GM21825 (cell line): Measurements from ENCODE around the gene LENG8.
A peak's percentile ranks its signal among the peaks of the same experiment; 100 is the strongest.

Experiments
- ATAC-seq: cut with Tn5 transposase; IDR thresholded peaks from one replicate; pipeline ENCODE4 v1.9.1; 2021; ENCODE audit warnings: mild to moderate bottlenecking, moderate library complexity; ENCODE audit not compliant: unreplicated experiment

Gene LENG8

GRCh38 chr19:54448774-54449700 is at the start of gene LENG8:
TSS of gene LENG8 (plus strand) at chr19:54449199. CDS start at chr19:54451345, 2,146 bp downstream.
- peak; percentile 80 for ATAC-seq

GRCh38 chr19:54400913-54401312 is 48.1 kb upstream of the LENG8 start:
- no peak for ATAC-seq

GRCh38 chr19:54403054-54403453 is 45.9 kb upstream of the LENG8 start:
- ATAC-seq: no peak

DNA sequence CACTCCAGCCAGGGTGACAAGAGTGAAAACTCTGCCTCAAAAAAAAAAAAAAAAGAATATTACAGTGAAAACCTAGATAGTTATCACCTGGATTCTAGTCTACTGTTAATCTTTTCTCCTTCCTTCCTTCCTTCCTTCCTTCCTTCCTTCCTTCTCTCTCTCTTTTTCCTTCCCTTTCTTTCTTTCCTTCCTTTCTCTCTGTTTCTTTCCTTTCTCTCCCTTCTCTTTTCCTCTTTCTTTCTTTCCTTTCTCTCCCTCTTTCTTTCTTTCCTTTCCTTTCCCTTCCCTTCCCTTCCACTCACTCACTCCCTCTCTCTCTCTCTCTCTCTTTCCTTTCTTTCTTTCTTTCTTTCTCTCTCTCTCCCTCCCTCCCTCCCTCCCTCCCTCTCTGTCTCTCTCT is 43.4 kb upstream of the LENG8 start:
- ATAC-seq: no peak

DNA sequence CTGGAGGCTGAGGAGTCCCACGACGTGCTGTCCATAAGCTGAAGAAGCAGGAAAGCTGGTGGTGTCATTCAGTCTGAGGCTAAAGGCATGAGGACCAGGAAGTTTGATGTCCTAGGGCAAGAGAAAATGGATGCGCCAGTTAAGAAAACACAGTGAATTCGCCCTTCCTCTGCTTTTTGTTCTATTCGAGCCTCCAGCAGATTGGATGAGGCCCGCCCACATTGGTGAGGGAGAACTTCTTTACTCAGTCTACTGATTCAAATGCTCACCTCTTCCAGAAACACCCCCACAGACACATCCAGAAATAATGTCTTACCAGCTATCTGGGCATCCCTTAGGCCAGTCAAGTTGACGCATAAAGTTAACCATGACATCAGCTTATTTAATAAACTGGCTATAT is 41.2 kb upstream of the LENG8 start:
- ATAC-seq: no peak

DNA sequence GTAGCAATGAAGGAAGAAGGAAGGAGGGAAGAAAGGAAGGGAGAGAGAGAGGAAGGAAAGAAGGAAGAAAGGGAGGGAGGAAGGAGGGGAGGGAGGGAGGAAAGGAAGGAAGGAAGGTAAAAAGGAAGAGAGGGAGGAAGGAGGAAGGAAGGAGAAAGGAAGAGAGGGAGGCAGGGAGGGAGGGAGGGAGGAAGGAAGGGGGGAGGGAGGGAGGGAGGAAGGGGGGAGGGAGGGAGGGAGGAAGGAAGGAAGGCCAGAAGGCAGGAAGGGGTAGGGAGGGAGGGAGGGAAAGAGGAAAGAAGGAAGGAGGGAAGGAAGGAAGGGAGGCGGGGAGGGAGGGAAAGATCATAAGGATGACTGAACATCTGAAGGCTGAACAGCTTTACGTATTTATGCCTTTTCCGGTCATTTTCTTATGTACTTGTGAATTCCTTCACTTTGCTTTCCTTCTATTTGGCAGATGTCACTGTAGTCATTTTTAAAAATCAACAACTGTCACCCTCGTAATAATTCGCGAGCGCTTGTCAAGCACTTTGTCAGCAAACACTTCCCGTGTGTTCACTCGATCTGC is 40.5 kb upstream of the LENG8 start:
- ATAC-seq: no peak

- no peak for ATAC-seq
These were observed 38.0 kb upstream of the LENG8 start for GRCh38 chr19:54411033-54411432.

GRCh38 chr19:54412877-54413276 is 36.1 kb upstream of the LENG8 start:
- ATAC-seq: no peak

- no peak for ATAC-seq
These were observed 34.8 kb upstream of the LENG8 start for GRCh38 chr19:54414156-54414555.

- ATAC-seq: no peak
These were observed 33.6 kb upstream of the LENG8 start, which contains the start of gene TTYH1 for GRCh38 chr19:54415208-54415900. TSS of gene TTYH1 (plus strand) at chr19:54415464. CDS start at chr19:54415553, 89 bp downstream.

DNA sequence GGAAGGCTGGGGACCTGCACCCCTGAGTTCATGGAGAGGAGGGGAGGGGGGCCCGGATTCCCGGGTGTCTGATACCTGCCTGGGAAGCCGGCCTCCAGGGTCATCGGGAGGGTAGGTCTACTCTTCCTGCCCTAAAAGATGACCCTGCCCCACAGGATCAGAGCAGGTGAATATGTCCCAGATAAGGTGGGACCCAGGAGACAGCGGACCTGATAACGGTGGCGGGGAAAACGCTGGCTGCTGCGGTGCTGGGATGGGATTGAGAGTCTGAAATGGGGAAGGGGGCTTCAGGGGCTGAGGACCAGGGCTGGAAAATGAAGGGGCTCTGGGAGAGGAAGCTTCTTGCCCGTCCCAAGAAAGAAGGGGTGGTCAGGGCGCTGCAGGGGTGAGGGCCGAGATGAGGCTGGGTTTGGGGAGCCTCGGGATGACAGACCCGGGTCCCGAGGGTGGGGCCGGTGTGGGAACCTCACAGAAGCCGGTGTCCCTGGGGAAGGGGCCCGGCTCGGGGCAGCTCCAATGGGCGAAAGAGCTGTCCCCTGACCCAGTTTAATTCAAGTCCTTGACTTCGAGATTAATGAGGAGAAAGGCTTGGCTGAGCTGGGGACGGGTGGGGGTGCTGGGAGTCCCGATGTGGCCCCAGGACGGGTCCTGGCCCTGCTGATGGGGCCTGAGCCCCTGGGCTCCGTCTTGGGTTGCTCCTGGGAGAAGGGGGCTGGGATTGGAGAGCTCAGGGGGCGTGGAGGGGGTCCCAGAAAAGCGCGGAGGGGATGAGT is 32.9 kb upstream of the LENG8 start:
- ATAC-seq: no peak

- ATAC-seq: no peak
These were observed 32.1 kb upstream of the LENG8 start for GRCh38 chr19:54416695-54417491.

DNA sequence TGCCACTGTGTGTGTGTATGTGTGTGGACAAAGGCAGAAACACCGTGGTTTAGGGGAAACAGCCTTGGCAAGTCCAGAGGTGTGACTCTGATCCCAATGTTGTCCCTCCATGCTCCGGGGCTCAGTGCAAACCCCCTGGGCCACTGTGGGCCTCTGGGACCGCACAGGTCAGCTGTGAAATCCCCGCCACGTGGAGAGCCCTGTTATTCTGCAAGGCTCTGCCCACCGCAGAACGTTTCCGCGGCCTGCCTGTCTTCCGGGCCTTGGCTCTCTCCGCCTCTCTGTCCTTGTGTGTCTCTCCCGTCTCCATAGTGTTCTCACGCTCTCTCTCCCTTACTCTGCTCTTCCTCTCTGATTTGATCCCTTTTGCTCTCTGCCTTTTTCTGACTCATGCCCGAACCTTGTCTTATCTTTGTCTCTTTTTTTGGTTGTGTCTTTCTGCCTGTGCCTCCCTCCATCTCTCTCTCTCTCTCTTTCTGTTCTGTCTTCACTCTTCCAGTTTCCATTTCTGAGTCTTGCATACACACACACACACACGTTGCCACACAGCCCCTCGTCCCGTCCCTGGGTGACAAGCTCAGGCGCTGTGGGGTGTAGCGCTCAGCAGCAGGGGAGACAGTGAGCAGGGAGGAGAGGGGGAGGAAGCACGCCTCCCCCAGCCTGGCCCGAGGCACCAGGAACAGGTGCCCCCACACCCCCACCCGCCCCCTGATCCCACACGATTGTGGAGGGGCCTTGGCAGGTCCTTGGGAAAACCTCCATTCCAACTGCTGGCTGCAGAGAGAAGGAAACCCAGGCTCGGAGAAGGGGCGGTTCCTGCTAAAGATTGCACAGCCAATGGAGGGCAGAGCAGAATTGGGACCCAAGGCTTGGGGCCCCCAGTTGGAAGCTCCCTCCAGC is 30.7 kb upstream of the LENG8 start:
- no peak for ATAC-seq

DNA sequence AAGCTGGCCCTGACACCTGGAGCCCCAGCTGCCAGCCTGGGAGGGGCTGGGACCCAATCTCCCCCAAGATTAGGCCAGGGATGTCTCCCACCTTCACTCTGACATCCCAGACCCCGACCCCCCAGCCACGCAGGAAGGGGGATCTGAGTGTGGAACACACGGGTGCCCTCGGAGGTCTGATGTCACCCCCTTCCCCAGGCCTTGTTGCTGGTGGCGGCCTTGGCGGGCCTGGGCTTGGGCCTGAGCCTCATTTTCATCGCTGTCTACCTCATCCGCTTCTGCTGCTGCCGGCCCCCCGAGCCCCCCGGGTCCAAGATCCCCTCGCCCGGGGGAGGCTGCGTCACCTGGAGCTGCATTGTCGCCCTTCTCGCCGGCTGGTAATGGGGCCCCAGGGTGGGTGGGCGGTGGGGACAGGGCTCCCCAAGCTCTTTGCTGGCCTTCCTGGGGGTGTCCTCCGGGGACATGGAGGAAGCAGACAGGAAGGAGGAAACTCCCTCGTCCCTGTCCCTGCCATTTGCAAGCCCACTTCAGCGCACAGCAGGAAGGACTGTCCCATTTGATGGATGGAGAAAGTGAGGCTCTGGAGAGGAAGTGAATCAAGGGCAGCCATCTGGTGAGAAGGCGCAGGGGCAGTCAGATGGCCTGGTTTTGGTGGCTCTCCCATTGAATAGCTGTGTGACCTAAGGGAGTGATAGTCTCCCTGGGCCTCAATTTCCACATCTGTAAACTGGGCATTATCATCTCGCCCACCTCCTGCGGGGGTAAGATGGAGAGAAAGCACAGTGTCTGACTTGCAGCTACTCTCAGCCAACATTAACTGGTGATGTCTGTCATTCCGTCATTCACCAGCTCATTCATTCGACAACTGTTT is 29.8 kb upstream of the LENG8 start:
- no peak for ATAC-seq

GRCh38 chr19:54420068-54420382 is 29.0 kb upstream of the LENG8 start:
- ATAC-seq: no peak

DNA sequence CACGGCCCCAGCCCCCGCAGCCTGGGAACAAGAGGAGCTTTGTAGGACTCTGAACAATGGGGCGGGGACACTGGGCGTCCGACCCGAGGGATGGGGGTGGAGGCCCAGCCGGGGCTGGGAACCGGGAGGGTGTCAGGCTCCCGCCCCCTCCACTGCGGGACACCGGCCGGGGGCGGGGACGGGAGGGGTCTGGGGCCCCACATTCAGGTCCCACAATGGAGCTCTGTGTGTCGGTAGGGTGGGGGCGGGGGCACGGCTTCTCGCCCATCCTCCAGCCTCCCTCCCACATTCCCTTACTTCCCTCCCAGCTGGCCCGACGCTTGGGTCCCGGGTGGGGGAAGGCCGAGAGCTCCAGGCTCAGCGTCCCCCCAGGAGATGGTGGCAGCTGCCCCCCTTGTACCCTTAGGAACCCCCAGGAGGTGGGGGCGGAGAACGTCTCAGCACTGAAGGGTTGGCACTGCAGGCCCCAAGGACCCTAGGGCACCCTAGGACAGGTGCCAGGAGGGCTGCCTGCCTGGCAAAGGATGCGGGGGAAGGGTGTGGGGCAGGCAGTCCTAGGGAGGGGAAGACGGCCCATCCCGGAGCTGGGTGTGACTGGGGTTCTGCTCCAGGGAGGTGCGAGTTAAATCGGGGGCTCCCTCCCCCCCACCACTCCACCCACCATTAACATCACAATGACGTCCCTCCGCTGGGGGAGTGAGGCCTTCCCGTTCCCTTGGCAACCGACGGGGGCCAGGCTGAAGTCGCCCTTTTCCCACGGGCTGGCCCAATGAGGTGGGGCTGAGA is 28.4 kb upstream of the LENG8 start:
- ATAC-seq: no peak

DNA sequence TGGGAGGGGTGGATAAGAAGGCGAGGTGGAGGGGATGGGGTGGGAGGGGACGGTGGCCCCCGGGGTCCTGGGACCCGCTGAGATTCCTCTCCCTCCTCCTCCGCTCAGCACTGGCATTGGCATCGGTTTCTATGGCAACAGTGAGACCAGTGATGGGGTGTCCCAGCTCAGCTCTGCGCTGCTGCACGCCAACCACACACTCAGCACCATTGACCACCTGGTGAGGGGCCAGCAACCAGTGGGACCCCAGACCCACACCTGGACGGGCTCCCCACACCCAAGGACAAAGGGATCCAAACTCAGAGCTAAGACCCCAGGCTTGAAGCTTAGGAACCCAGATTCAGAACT is 27.9 kb upstream of the LENG8 start:
- ATAC-seq: no peak

GRCh38 chr19:54421521-54421920 is 27.5 kb upstream of the LENG8 start:
- ATAC-seq: no peak
